OCI-LY7 (cell line): Measurements from ENCODE around the gene TMEM222. TPM values are rescaled to one million over a fixed set of nuclear protein-coding genes. Genes with fewer than 3 reads are reported as not detected.

Experiments used
- BruUV-seq: library from RNA; stranded (reverse); fragments of 400-500 nt; replicated peaks from 2 replicates; lab custom pipeline; 2021; lab: Mats Ljungman, UMichigan
- CTCF ChIA-PET: fragments of 300-600 bp; sonication (Branson Sonifier 250); formaldehyde crosslinking; loops from one replicate; lab custom pipeline; 2022; ENCODE audit warnings: antibody characterized with exemption; ENCODE audit not compliant: unreplicated experiment; lab: Charles Lee
- POLR2A ChIA-PET: fragments of 300-600 bp; sonication (Branson Sonifier 250); formaldehyde crosslinking; loops from one replicate; lab custom pipeline; 2022; ENCODE audit warnings: antibody characterized with exemption; lab: Charles Lee
- DNase-seq: peaks from one replicate; pipeline ENCODE4 v3.0.0-alpha.2; 2015; ENCODE audit warnings: low spot score
- H2AFZ ChIP-seq: fragments of 200-600 bp; sonication (generic), shearing (Covaris generic); 2 replicates; pipeline ENCODE4 v1.6.1; 2014; ENCODE audit warnings: mild to moderate bottlenecking, antibody characterized with exemption, low read length, moderate library complexity
- H3K27ac ChIP-seq: fragments of 200-600 bp; sonication (generic); 2 replicates; pipeline ENCODE4 v1.5.1; 2014; ENCODE audit warnings: mixed run types, low read depth, mild to moderate bottlenecking, moderate library complexity, low read length, inconsistent platforms; ENCODE audit not compliant: poor library complexity, severe bottlenecking
- H3K36me3 ChIP-seq: fragments of 200-600 bp; sonication (generic); 2 replicates; pipeline ENCODE4 v1.6.1; 2014; ENCODE audit warnings: mild to moderate bottlenecking, antibody characterized with exemption, low read length, moderate library complexity, mixed read lengths; ENCODE audit not compliant: insufficient read depth
- H3K4me1 ChIP-seq: fragments of 200-600 bp; sonication (generic); 2 replicates; pipeline ENCODE4 v1.5.1; 2014; ENCODE audit warnings: mild to moderate bottlenecking, low read length; ENCODE audit not compliant: insufficient read depth, poor library complexity, severe bottlenecking
- H3K4me2 ChIP-seq: fragments of 200-600 bp; sonication (generic); 2 replicates; pipeline ENCODE4 v1.6.1; 2014; ENCODE audit warnings: mild to moderate bottlenecking, low read length
- H3K4me3 ChIP-seq: fragments of 200-600 bp; sonication (generic); 2 replicates; pipeline ENCODE4 v1.5.1; 2014; ENCODE audit warnings: mild to moderate bottlenecking, low read depth, low read length; ENCODE audit not compliant: poor library complexity, severe bottlenecking
- H3K79me2 ChIP-seq: fragments of 200-600 bp; sonication (generic); 2 replicates; pipeline ENCODE4 v1.6.1; 2016; ENCODE audit warnings: low read depth, mild to moderate bottlenecking, low read length, moderate library complexity, mixed read lengths; ENCODE audit not compliant: insufficient read depth
- H3K9me2 ChIP-seq: fragments of 200-600 bp; sonication (generic); 2 replicates; pipeline ENCODE4 v1.6.1; 2016; ENCODE audit warnings: mild to moderate bottlenecking, low read length, mixed read lengths; ENCODE audit not compliant: insufficient read depth
- H3K9me3 ChIP-seq: fragments of 200-600 bp; sonication (generic); 2 replicates; pipeline ENCODE4 v1.6.1; 2014; ENCODE audit warnings: mild to moderate bottlenecking, mixed run types, low read length, mixed read lengths
- H4K20me1 ChIP-seq: fragments of 200-600 bp; sonication (generic); 2 replicates; pipeline ENCODE4 v1.6.1; 2014; ENCODE audit warnings: mild to moderate bottlenecking, antibody characterized with exemption, low read length, moderate library complexity, mixed read lengths; ENCODE audit not compliant: insufficient read depth
- EZH2phosphoT487 ChIP-seq: fragments of 200-600 bp; sonication (generic); IDR thresholded peaks from 2 replicates; pipeline ENCODE4 v1.6.1; 2018; ENCODE audit warnings: low read depth, borderline replicate concordance, mild to moderate bottlenecking, mixed run types, antibody characterized with exemption, low read length, moderate library complexity, mixed read lengths
- intact Hi-C: fragments of 100-400 bp; cut with micrococcal nuclease; formaldehyde crosslinking; loops from one replicate; pipeline ENCODE4 v1.10.0; 2022; ENCODE audit not compliant: unreplicated experiment
- total RNA-seq, 2 experiments: library from RNA; depleted of rRNA in 1 of 2; stranded (reverse); fragments of >200 nt in 1 of 2; shearing (Covaris generic) in 1 of 2; gene quantifications; 2 replicates each; pipeline ENCODE4 v1.2.3, GENCODE V29; 2014 to 2022
- TF ChIP-seq, protein P1 (sequence below): fragments of 200-600 bp; sonication (generic); conservative IDR thresholded peaks from 2 replicates; pipeline ENCODE4 v1.5.1; 2014; ENCODE audit warnings: mild to moderate bottlenecking, antibody characterized with exemption, low read length, moderate library complexity, mixed read lengths

The TMEM222 gene
- total RNA-seq, 2 experiments from 2014 or later, result 29.5 to 43.4 TPM

GRCh38 chr1:27293915-27294314 is 28.0 kb upstream of the TMEM222 start:
- H3K36me3 ChIP-seq, result no peaks in the 10 kb centered on the region
- no peaks in the 10 kb centered on the region for H3K4me1 ChIP-seq
- H3K4me2 ChIP-seq, result no peak overlapping the region
- ChIA-PET CTCF (interaction anchor here (0.7 kb wide), 1 partner anchor 29 kb away, joined by 3 read pairs; no protein-coding TSS in a partner anchor), POLR2A (interaction anchor here (0.5 to 1.1 kb wide), 3 partner anchors 105 to 900 kb away, joined by 3 to 5 read pairs (median 3); partner anchors contain the start of gene SLC9A1)
- no peak overlapping the region for H2AFZ ChIP-seq
- H3K79me2 ChIP-seq, result no peaks in the 10 kb centered on the region
- BruUV-seq, result no TSS peak
- no peak for DNase-seq
- no peak overlapping the region for H3K4me3 ChIP-seq
- H3K9me3 ChIP-seq, result no peaks in the 10 kb centered on the region
- TF ChIP-seq, protein P1, sequence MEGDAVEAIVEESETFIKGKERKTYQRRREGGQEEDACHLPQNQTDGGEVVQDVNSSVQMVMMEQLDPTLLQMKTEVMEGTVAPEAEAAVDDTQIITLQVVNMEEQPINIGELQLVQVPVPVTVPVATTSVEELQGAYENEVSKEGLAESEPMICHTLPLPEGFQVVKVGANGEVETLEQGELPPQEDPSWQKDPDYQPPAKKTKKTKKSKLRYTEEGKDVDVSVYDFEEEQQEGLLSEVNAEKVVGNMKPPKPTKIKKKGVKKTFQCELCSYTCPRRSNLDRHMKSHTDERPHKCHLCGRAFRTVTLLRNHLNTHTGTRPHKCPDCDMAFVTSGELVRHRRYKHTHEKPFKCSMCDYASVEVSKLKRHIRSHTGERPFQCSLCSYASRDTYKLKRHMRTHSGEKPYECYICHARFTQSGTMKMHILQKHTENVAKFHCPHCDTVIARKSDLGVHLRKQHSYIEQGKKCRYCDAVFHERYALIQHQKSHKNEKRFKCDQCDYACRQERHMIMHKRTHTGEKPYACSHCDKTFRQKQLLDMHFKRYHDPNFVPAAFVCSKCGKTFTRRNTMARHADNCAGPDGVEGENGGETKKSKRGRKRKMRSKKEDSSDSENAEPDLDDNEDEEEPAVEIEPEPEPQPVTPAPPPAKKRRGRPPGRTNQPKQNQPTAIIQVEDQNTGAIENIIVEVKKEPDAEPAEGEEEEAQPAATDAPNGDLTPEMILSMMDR, result no peak
- TF ChIP-seq EZH2phosphoT487, result no peak
- H4K20me1 ChIP-seq, result no peaks in the 10 kb centered on the region
- H3K27ac ChIP-seq, result no peak overlapping the region
- no peaks in the 10 kb centered on the region for H3K9me2 ChIP-seq
- intact Hi-C loops, result no loop called here

DNA sequence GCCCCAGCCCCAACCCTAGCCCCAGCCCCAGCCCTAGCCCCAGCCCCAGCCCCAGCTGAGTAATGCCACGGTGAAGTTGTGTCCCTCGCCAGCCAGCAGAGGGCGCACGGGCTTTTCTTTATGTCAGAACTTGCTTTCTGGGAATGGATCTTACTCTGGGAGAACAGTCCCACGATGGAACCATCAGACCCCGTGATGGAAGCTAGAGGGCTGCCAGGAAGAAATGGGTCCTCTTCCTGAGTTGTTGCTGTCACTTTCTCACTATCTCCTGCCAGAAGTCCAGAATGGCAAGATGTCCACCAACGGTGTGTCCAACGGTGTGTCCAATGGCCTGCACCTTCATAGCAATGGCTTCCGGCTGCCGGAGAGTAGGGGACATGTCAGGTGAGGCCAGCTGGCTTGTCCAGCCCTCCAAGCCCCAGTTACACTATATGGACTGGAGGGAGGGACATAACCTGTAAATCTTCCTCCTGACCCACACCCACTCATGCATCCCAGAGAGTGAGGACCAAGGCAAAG is 25.1 kb upstream of the TMEM222 start:
- Histone ChIP-seq H3K4me2 (no peak overlapping the region), H3K4me1 (peaks cover 9% of the 10 kb centered on the region), H4K20me1 (no peaks in the 10 kb centered on the region), H2AFZ (no peak overlapping the region), H3K9me3 (no peaks in the 10 kb centered on the region), H3K4me3 (no peak overlapping the region), H3K9me2 (no peaks in the 10 kb centered on the region), H3K36me3 (no peaks in the 10 kb centered on the region), H3K27ac (no peak overlapping the region), H3K79me2 (no peaks in the 10 kb centered on the region)
- no TSS peak for BruUV-seq
- peak; percentile 67 for DNase-seq
- ChIA-PET CTCF (interaction anchor here (0.5 to 1.7 kb wide), 5 partner anchors 60 to 366 kb away, joined by 3 to 5 read pairs (median 4); no protein-coding TSS in a partner anchor), POLR2A (interaction anchor here (0.9 kb wide), 1 partner anchor 199 kb away, joined by 3 read pairs; no protein-coding TSS in a partner anchor)
- intact Hi-C loops, result loop anchor here (5.0 kb wide), 1 partner anchor 255 kb away; no protein-coding TSS in a partner anchor
- TF ChIP-seq, protein P1, result peak; percentile 81
- no peak for TF ChIP-seq EZH2phosphoT487

DNA sequence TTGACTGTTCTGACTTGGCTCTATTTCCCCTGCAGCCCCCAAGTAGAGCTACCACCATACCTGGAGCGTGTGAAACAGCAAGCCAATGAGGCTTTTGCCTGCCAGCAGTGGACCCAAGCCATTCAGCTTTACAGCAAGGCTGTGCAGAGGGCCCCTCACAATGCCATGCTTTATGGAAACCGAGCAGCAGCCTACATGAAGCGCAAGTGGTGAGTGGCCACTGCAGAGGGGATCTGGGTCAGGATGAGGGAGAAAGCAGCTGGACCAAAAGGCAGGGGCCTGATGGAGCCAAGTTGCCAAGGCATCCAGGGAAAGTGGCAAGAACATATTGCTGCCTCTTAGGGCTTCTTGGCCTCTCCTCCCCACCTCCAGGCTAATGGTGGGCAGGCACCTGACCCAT is 24.1 kb upstream of the TMEM222 start:
- no peaks in the 10 kb centered on the region for H3K9me2 ChIP-seq
- no peak overlapping the region for H3K4me3 ChIP-seq
- CTCF ChIA-PET, result interaction anchor here (1.7 kb wide), 1 partner anchor 136 kb away, joined by 4 read pairs; no protein-coding TSS in a partner anchor
- POLR2A ChIA-PET, result interaction anchor here (0.6 kb wide), 1 partner anchor 794 kb away, joined by 3 read pairs; no protein-coding TSS in a partner anchor
- H3K36me3 ChIP-seq, result no peaks in the 10 kb centered on the region
- H3K9me3 ChIP-seq, result no peaks in the 10 kb centered on the region
- no peaks in the 10 kb centered on the region for H4K20me1 ChIP-seq
- H3K79me2 ChIP-seq, result no peaks in the 10 kb centered on the region
- no TSS peak for BruUV-seq
- H2AFZ ChIP-seq, result no peak overlapping the region
- intact Hi-C loops, result loop anchor here (5.0 kb wide), 1 partner anchor 256 kb away; no protein-coding TSS in a partner anchor
- H3K4me1 ChIP-seq, result peaks cover 9% of the 10 kb centered on the region
- TF ChIP-seq, protein P1, result no peak
- TF ChIP-seq EZH2phosphoT487, result no peak
- H3K27ac ChIP-seq, result no peak overlapping the region
- no peak for DNase-seq
- no peak overlapping the region for H3K4me2 ChIP-seq
